Stomach (tissue), 9 donors: ENCODE measurements around the gene OSBPL2. TPM values are rescaled to one million over a fixed set of nuclear protein-coding genes. Genes with fewer than 3 reads are reported as not detected.

Experiments
- DNase-seq, 2 donors: peaks; one replicate each; pipeline versions ENCODE4 v3.0.0 to v3.0.0-alpha.2; 2013 to 2019
- H3K27ac ChIP-seq, 5 donors: fragments of 200-600 bp in 4 of 5; sonication (generic) in 4 of 5; one replicate each; pipeline ENCODE4 v1.5.1; 2013 to 2019; ENCODE audit warnings: mild to moderate bottlenecking in 1 of 5, moderate library complexity in 1 of 5
- H3K27me3 ChIP-seq, 3 donors: fragments of 200-600 bp; sonication (generic); one replicate each; pipeline ENCODE4 v1.5.1; 2017 to 2019; ENCODE audit warnings: mixed run types in 1 of 3
- H3K36me3 ChIP-seq, 4 donors: fragments of 200-600 bp; sonication (generic); 1 replicate in 3 of 4; 2 replicates in 1 of 4; pipeline ENCODE4 v1.5.1; 2016 to 2019
- H3K4me1 ChIP-seq, 4 donors: fragments of 200-600 bp; sonication (generic); one replicate each; pipeline ENCODE4 v1.5.1; 2016 to 2019
- H3K4me3 ChIP-seq, 4 donors: fragments of 200-600 bp; sonication (generic) in 3 of 4; one replicate each; pipeline ENCODE4 v1.5.1; 2016 to 2019; ENCODE audit warnings: mild to moderate bottlenecking in 1 of 4
- H3K9me3 ChIP-seq, 4 donors: fragments of 200-600 bp; sonication (generic); one replicate each; pipeline ENCODE4 v1.5.1; 2016 to 2019
- EP300 ChIP-seq: sonication (generic); formaldehyde crosslinking; IDR thresholded peaks from one replicate; pipeline ENCODE4 v1.6.1; 2017; ENCODE audit warnings: antibody characterized with exemption
- POLR2A ChIP-seq, 4 donors: fragments of 450-650 bp; IDR thresholded peaks; one replicate each; pipeline ENCODE4 v1.6.1; 2016; ENCODE audit warnings: antibody characterized with exemption in 4 of 4, control low read depth in 2 of 4, mild to moderate bottlenecking in 1 of 4, moderate library complexity in 1 of 4
- POLR2AphosphoS5 ChIP-seq, 3 donors: sonication (generic); formaldehyde crosslinking; IDR thresholded peaks; one replicate each; pipeline ENCODE4 v1.6.1; 2016; ENCODE audit warnings: antibody characterized with exemption in 3 of 3
- WGBS, 5 donors: extraction: QIAGEN DNeasy Blood & Tissue Kit in 3 of 5; methylation state at CpG; one replicate each; pipeline versions ENCODE4 v1.1.5 to v1.1.7; 2013 to 2018; 5-methylcytosine and 5-hydroxymethylcytosine counted together
- intact Hi-C: fragments of 100-400 bp; cut with DNase I; formaldehyde crosslinking; loops from one replicate; pipeline ENCODE4 v1.15.1; 2023; ENCODE audit warnings: low total_unique reads
- polyA plus RNA-seq, 3 donors: library from polyadenylated mRNA; stranded (reverse); fragments of 200-250 nt; gene quantifications; one replicate each; pipeline ENCODE4 v1.2.3, GENCODE V29; 2013
- total RNA-seq, 5 donors: library from RNA; depleted of rRNA; stranded (reverse); fragments of >200 nt; gene quantifications; one replicate each; pipeline versions ENCODE4 v1.1.0 to v1.2.3, GENCODE V29; 2014 to 2016
- TF ChIP-seq, protein P1 (sequence below), 7 experiments: fragments of 450-650 bp in 4 of 7; fragments of 200-600 bp in 3 of 7; sonication (generic) in 3 of 7; IDR thresholded peaks; one replicate each; pipeline ENCODE4 v1.5.1; 2016 to 2019; ENCODE audit warnings: antibody characterized with exemption in 7 of 7, control low read depth in 2 of 7, mild to moderate bottlenecking in 1 of 7
- donor health status: healthy with polysubstance abuse.
- donor health status: Bipolar disorder and iron deficiency.
- donor health status: healthy.

The OSBPL2 gene
- total and polyA plus RNA-seq, 8 donors = 15.1 to 83.4 (median 36.7) TPM

GRCh38 chr20:62292108-62292507 is 53.8 kb downstream of the OSBPL2 start:
- peaks cover 49 to 96% (median 95%) of the 10 kb centered on the region in 4 donors for H3K36me3 ChIP-seq
- no peak for TF ChIP-seq EP300
- no peaks in the 10 kb centered on the region for H3K27me3 ChIP-seq
- H3K4me1 ChIP-seq = no peaks in the 10 kb centered on the region
- peak overlapping the region in 2 of 5 donors; percentile 37 to 56 for H3K27ac ChIP-seq
- H3K9me3 ChIP-seq = no peaks in the 10 kb centered on the region
- 68 to 79% (median 74%) methylated on average over 10 to 11 of the region's 11 CpGs for WGBS, 5 donors
- peak in 1 of 2 donors; percentile 59 for DNase-seq
- intact Hi-C loops = no loop called here
- H3K4me3 ChIP-seq = no peak overlapping the region

DNA sequence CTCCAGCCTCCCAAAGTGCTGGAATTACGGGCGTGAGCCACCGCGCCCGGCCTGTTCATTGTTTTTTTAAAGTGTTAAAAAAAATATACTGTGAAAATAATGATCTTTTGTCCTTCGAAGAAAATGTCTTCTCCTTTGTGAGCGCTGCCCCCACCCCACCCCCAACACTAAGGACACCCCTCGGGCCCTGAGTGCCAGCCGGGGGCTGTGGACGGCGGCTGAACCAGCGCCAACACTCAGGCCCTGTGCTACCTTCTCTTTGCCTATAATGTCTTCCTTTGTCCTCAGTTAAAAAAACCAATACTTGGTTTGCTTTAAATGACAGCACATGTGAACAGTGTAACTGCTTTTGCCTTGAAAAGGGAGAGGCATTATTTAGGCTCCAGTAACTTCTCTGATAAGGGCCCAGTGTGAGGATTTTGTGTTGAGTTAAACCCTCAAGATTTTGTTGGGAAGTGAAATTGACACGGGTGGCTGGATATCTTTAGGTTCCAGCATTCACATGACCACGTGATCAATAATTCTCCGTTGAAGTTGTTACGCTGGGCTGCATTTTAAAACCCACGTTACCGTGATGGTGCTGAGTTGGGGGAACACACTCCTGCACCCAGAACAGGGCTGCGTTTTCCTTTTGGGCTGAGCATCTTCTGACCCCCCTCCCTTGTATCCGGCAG is 54.9 kb downstream of the OSBPL2 start:
- no peak overlapping the region for H3K27ac ChIP-seq
- TF ChIP-seq POLR2A (IDR thresholded peaks at IDR 0.05) (no peak), EP300 (no peak), POLR2AphosphoS5 (IDR thresholded peaks at IDR 0.05) (no peak)
- TF ChIP-seq, protein P1, sequence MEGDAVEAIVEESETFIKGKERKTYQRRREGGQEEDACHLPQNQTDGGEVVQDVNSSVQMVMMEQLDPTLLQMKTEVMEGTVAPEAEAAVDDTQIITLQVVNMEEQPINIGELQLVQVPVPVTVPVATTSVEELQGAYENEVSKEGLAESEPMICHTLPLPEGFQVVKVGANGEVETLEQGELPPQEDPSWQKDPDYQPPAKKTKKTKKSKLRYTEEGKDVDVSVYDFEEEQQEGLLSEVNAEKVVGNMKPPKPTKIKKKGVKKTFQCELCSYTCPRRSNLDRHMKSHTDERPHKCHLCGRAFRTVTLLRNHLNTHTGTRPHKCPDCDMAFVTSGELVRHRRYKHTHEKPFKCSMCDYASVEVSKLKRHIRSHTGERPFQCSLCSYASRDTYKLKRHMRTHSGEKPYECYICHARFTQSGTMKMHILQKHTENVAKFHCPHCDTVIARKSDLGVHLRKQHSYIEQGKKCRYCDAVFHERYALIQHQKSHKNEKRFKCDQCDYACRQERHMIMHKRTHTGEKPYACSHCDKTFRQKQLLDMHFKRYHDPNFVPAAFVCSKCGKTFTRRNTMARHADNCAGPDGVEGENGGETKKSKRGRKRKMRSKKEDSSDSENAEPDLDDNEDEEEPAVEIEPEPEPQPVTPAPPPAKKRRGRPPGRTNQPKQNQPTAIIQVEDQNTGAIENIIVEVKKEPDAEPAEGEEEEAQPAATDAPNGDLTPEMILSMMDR (IDR thresholded peaks at IDR 0.05) = no peak
- no peak overlapping the region for H3K4me3 ChIP-seq
- no peaks in the 10 kb centered on the region for H3K4me1 ChIP-seq
- 85 to 90% (median 87%) methylated on average over 20 of the region's 20 CpGs for WGBS, 5 donors
- DNase-seq = no peak
- peaks cover 49 to 97% (median 95%) of the 10 kb centered on the region in 4 donors for H3K36me3 ChIP-seq
- no peaks in the 10 kb centered on the region for H3K9me3 ChIP-seq
- intact Hi-C loops = no loop called here
- H3K27me3 ChIP-seq = no peaks in the 10 kb centered on the region

GRCh38 chr20:62293946-62294345 is 55.6 kb downstream of the OSBPL2 start:
- WGBS, 5 donors = 82 to 89% (median 87%) methylated on average over 9 of the region's 9 CpGs
- peaks cover 49 to 100% (median 96%) of the 10 kb centered on the region in 4 donors for H3K36me3 ChIP-seq
- no peaks in the 10 kb centered on the region for H3K4me1 ChIP-seq
- TF ChIP-seq POLR2A (IDR thresholded peaks at IDR 0.05) (no peak), EP300 (no peak), POLR2AphosphoS5 (IDR thresholded peaks at IDR 0.05) (no peak)
- TF ChIP-seq, protein P1 (IDR thresholded peaks at IDR 0.05) = no peak
- DNase-seq = no peak
- no peak overlapping the region for H3K4me3 ChIP-seq
- intact Hi-C loops = no loop called here
- no peaks in the 10 kb centered on the region for H3K27me3 ChIP-seq
- no peak overlapping the region for H3K27ac ChIP-seq
- H3K9me3 ChIP-seq = no peaks in the 10 kb centered on the region

DNA sequence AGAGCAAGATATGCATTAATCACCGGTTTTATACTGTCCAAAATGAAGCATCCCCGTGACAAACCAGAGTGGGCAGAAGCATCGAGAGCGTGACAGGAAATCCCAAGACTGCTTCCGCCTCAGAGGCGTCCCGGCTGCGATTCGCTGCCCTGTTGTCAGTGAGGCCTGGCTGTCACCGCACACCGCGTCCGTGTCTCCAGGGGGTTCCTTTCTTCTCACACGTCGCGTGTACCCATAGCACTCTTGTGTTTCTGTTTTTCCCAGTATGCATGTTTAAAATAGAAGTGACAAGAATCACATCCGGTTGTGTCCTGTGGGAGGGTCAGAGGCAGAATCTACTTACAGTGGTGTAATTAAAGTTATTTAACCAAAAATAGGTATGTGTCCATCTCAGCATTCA is 56.2 kb downstream of the OSBPL2 start:
- no peak for TF ChIP-seq EP300
- TF ChIP-seq POLR2A (IDR thresholded peaks at IDR 0.05) = no peak
- no peak for TF ChIP-seq POLR2AphosphoS5 (IDR thresholded peaks at IDR 0.05)
- TF ChIP-seq, protein P1 (IDR thresholded peaks at IDR 0.05) = no peak
- no peaks in the 10 kb centered on the region for H3K27me3 ChIP-seq
- H3K9me3 ChIP-seq = no peaks in the 10 kb centered on the region
- no peak overlapping the region for H3K27ac ChIP-seq
- no peak overlapping the region for H3K4me3 ChIP-seq
- H3K36me3 ChIP-seq = peaks cover 49 to 94% (median 92%) of the 10 kb centered on the region in 4 donors
- no peaks in the 10 kb centered on the region for H3K4me1 ChIP-seq
- 84 to 93% (median 89%) methylated on average over 17 of the region's 17 CpGs for WGBS, 5 donors
- intact Hi-C loops = no loop called here
- no peak for DNase-seq
